Right lung (tissue), 10 donors: ENCODE measurements around the gene OR2T1. TPM values are rescaled to one million over a fixed set of nuclear protein-coding genes. Genes with fewer than 3 reads are reported as not detected.
"Not testable (repeated sequence)": the region's sequence is repeated elsewhere in the genome, so short reads cannot be mapped to it uniquely, and the experiment has no call there.

Experiments
- DNase-seq, 2 donors: peaks; one replicate each; pipeline ENCODE4 v3.0.0-alpha.2; 2013
- long read RNA-seq, 8 donors: transcript quantifications; one replicate each; lab custom pipeline, GENCODE V29; 2026
- polyA plus RNA-seq, 5 donors: library from polyadenylated mRNA; unstranded; fragments of 120-200 nt; gene quantifications; one replicate each; pipeline versions ENCODE4 v1.2.1 to v1.2.3, GENCODE V29; 2013; ENCODE audit warnings: inconsistent platforms in 1 of 5, low replicate concordance in 1 of 5; ENCODE audit not compliant: insufficient read length in 5 of 5, insufficient read depth in 1 of 5

OR2T1 gene
- not detected for polyA plus RNA-seq
- long read RNA-seq, donor 1, result 0 reads
- long read RNA-seq, donor 2, result 0 reads
- long read RNA-seq, donor 3, result 0 reads
- long read RNA-seq, donor 4, result 0 reads
- long read RNA-seq, donor 5, result 0 reads
- long read RNA-seq, donor 6, result 0 reads
- long read RNA-seq, donor 7, result 0 reads
- long read RNA-seq, donor 8, result 0 reads

GRCh38 chr1:248402748-248403147 is at the start of gene OR2T1:
Gene OR2T1, plus strand, starts transcription at chr1:248403048. Its CDS starts 3,100 bp downstream, at chr1:248406148.
- no peak for DNase-seq

GRCh38 chr1:248359415-248359814 is 43.4 kb upstream of the OR2T1 start:
- DNase-seq, result no peak

- no peak for DNase-seq
These were observed 41.6 kb upstream of the OR2T1 start, which contains the start of gene OR2T4 for GRCh38 chr1:248361121-248361715. Gene OR2T4, plus strand, starts transcription at chr1:248361665. Its CDS starts 0 bp downstream, at chr1:248361665.

- no peak for DNase-seq
These were observed 36.2 kb upstream of the OR2T1 start for GRCh38 chr1:248366609-248367008.

GRCh38 chr1:248372394-248372793 is 30.5 kb upstream of the OR2T1 start:
- no peak for DNase-seq

GRCh38 chr1:248373761-248374160 is 29.1 kb upstream of the OR2T1 start:
- DNase-seq, result no peak

- DNase-seq, result no peak
These were observed 27.4 kb upstream of the OR2T1 start, which contains the start of gene OR2T6 for GRCh38 chr1:248375446-248375845. Gene OR2T6, plus strand, starts transcription at chr1:248375746. Its CDS starts 11,863 bp downstream, at chr1:248387609.

- DNase-seq, result no peak
These were observed 25.9 kb upstream of the OR2T1 start for GRCh38 chr1:248376916-248377315.

GRCh38 chr1:248380854-248381253 is 22.0 kb upstream of the OR2T1 start:
- DNase-seq, result no peak

GRCh38 chr1:248388426-248388825 is 14.4 kb upstream of the OR2T1 start:
- no peak for DNase-seq

GRCh38 chr1:248393050-248393449 is 9.8 kb upstream of the OR2T1 start:
- no peak for DNase-seq

- DNase-seq, result peak; percentile 1 to 5
These were observed 1.2 kb downstream of the OR2T1 start for GRCh38 chr1:248404024-248404423.

GRCh38 chr1:248406721-248407692 is 4.2 kb downstream of the OR2T1 start:
- no peak for DNase-seq

- no peak for DNase-seq
These were observed 13.4 kb downstream of the OR2T1 start for GRCh38 chr1:248416226-248416625.

- DNase-seq, result no peak
These were observed 15.0 kb downstream of the OR2T1 start for GRCh38 chr1:248417854-248418253.

- DNase-seq, result no peak
These were observed 18.5 kb downstream of the OR2T1 start for GRCh38 chr1:248421384-248421783.

GRCh38 chr1:248427526-248428191 is 24.8 kb downstream of the OR2T1 start:
- DNase-seq, result not testable (repeated sequence)

- not testable (repeated sequence) for DNase-seq
These were observed 25.3 kb downstream of the OR2T1 start for GRCh38 chr1:248428192-248428533.

- not testable (repeated sequence) for DNase-seq
These were observed 28.8 kb downstream of the OR2T1 start for GRCh38 chr1:248431683-248432082.

- not testable (repeated sequence) for DNase-seq
These were observed 29.4 kb downstream of the OR2T1 start for GRCh38 chr1:248432201-248432600.

GRCh38 chr1:248433811-248434415 is 31.1 kb downstream of the OR2T1 start:
- not testable (repeated sequence) for DNase-seq
